ENCODE data around the gene SLC41A1.

Gene SLC41A1

GRCh38 chr1:205787287-205787916 is 25.6 kb downstream of the SLC41A1 start:
- DNase-seq (ENCODE audit: low read depth), result no peak

DNA sequence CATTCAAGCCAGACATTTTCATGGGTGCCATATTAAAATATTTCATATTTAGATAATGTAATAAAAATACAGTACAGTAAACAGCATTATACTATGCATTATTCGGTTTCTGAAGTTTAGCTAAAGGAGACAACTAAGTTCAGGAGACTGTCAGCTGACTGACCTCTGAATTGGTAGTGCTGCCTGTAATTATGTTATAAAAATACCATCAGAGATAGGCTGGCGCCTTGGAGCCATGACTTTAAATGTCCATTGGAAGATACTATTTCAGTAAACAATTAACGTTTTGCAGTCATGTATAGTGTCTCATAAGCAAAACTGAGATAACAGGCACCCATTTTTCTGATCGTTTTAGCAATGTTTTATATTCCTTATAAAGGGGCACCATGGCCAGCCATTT is 26.4 kb downstream of the SLC41A1 start:
- no peak for DNase-seq (ENCODE audit: low read depth)

DNA sequence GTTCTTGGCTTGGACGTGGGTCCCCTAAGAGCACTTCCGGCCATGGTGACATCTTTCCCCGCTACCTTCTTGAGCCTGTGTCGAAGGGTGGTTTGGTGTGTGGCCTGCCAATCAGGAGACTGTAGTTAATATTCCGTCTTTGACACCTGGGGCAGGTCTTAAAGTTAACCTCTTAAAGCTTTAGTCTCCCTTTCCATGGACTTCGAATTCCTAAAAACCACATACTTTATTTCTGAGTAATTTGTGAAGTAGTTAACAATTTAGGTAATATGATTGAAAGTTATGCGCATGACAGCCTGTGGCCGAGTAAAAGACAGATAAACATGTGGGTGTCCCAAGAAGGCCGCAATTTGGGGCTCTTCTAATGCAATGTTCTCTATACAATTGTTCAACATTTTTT is 27.6 kb downstream of the SLC41A1 start:
- DNase-seq (ENCODE audit: low read depth), result no peak

DNA sequence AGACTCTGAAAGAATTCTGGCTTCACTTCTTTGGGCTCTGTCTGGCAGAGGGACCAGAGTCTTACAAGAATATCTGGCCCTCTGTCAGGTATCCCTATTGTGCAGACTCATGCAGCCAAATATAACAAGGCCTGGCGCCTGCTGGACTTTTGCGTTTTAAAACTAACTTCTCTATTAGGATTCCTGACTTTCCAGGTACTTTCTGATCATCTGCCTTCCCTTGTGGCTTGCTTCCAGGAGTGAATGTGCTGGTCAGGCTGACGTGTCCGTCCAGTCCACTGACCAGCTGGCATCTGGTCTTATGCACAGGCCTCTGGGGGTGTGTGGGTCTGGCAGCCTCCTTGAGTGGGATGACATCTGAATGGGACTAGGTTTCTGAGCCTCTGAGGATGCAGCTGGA is 29.1 kb downstream of the SLC41A1 start:
- DNase-seq (ENCODE audit: low read depth), result no peak

- DNase-seq (ENCODE audit: low read depth), result no peak
These were observed 29.6 kb downstream of the SLC41A1 start for GRCh38 chr1:205783433-205783795.

- DNase-seq (ENCODE audit: low read depth), result no peak
These were observed 30.2 kb downstream of the SLC41A1 start for GRCh38 chr1:205782627-205783432.

GRCh38 chr1:205780335-205780734 is 32.7 kb downstream of the SLC41A1 start:
- DNase-seq (ENCODE audit: low read depth), result no peak

GRCh38 chr1:205777994-205778393 is 35.0 kb downstream of the SLC41A1 start:
- DNase-seq (ENCODE audit: low read depth), result no peak

GRCh38 chr1:205775717-205776056 is 37.3 kb downstream of the SLC41A1 start:
- DNase-seq (ENCODE audit: low read depth), result peak; percentile 9

GRCh38 chr1:205775015-205775716 is 37.8 kb downstream of the SLC41A1 start, which contains the start of gene RAB29:
TSS of gene RAB29 (minus strand) at chr1:205775482. CDS start at chr1:205774956, 526 bp downstream.
- DNase-seq (ENCODE audit: low read depth), result peak; percentile 64

- DNase-seq (ENCODE audit: low read depth), result no peak
These were observed 38.6 kb downstream of the SLC41A1 start for GRCh38 chr1:205774198-205775014.

DNA sequence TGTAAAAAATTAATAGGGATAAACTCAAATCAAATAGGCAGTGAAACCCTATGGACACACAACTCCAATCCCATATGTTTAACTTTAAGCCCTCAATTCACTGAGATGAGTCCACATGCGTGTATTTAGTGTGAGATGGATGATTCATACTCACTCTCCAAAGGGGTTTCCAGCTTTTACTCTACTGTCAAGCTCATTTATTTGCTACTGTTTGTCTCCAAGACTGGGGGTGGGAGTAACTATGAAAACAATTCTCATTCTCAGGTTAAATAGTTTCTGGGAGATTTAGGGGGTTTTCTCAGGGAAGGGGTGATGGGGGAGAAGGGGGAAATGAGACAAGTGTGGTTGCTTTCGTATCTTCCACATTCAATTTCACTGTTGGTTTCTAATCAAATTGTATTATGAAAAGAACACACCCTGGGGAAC is 40.4 kb downstream of the SLC41A1 start:
- DNase-seq (ENCODE audit: low read depth), result no peak

DNA sequence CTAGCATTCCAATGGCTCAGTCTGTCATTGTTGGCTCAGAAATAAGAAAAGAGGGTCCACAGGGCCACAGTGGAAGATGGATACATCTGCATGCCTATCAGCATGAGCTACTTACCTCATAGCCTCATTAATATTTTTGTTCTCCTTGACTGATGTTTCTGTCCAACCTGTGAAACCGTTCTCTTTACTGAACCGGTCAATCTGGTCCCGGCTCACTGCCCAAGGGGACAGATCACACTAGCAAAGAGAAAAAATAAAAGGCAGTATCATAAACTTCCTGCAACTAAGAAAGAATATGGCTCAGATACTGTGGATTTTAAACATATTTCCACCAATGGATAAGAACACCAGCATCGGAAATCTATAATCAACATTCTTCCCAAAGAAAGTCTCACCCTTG is 42.4 kb downstream of the SLC41A1 start:
- DNase-seq (ENCODE audit: low read depth), result no peak

GRCh38 chr1:205769641-205770365 is 43.2 kb downstream of the SLC41A1 start:
- DNase-seq (ENCODE audit: low read depth), result no peak

- no peak for DNase-seq (ENCODE audit: low read depth)
These were observed 45.8 kb downstream of the SLC41A1 start for GRCh38 chr1:205767248-205767647.

GRCh38 chr1:205766570-205766969 is 46.4 kb downstream of the SLC41A1 start:
- no peak for DNase-seq (ENCODE audit: low read depth)

DNA sequence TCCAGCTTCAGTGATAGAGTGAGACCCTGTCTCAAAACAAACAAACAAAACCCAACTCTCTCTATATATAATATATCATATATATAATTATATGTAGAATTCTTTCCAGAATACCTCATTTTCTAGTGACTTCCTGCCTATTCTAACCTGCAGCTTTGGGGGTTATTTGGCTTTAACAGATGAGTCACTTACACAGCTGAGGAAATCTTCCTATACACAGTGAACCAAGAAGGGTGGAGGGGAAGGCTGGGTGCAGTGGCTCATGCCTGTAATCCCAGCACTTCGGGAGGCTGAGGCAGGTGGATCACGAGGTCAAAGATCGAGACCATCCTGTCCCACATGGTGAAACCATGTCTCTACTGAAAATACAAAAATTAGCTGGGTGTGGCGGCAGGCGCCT is 47.0 kb downstream of the SLC41A1 start:
- DNase-seq (ENCODE audit: low read depth), result no peak

DNA sequence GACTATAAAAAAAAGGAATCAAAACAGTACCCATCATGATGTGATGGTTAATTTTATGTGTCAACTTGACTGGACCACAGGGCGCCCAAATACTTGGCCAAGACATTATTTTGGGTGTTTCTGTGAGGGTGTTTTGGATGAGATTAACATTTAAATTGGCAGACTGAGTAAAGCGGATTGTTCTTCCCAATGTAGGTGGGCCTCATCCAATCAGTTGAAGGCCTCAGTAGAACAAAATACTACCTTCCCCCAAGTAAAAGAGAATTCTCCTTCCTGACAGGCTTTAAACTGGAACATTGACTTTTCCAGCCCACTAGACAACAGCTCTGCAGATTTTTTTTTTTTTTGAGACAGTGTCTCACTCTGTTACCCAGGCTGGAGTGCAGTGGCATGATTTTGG is 48.4 kb downstream of the SLC41A1 start:
- DNase-seq (ENCODE audit: low read depth), result no peak

DNA sequence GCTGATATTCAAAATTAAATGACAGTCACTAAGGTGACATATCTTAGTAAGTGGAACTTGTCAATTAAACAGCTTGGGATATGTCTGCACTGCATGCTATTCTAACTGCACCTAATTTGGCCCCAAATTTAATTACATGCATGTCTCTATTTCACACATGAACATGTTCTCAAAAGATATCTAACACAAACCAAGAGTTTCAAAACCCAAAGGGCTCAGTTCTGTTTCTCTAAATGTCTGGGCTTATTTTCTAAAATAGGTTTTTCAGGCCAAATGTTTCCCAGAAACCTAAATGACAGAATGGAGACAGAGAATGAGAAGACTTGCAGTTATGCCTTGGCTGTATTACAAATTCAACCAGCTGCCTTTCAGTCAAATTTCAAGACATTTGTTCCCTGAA is 49.0 kb downstream of the SLC41A1 start:
- no peak for DNase-seq (ENCODE audit: low read depth)

- DNase-seq (ENCODE audit: low read depth), result no peak
These were observed 52.4 kb downstream of the SLC41A1 start for GRCh38 chr1:205760606-205761005.

- DNase-seq (ENCODE audit: low read depth), result no peak
These were observed 56.4 kb downstream of the SLC41A1 start for GRCh38 chr1:205756552-205756951.

GRCh38 chr1:205754857-205755256 is 58.1 kb downstream of the SLC41A1 start:
- DNase-seq (ENCODE audit: low read depth), result no peak
